NCI-H187 (cell line): Measurements from ENCODE around the gene ATP6AP2.
A peak's percentile ranks its signal among the peaks of the same experiment; 100 is the strongest.
"Not testable (repeated sequence)": the region's sequence is repeated elsewhere in the genome, so short reads cannot be mapped to it uniquely, and the experiment has no call there.

Experiments
- DNase-seq, 2 experiments: peaks; one replicate each; lab custom pipeline; 2025; lab: John Stamatoyannopoulos, UW

ATP6AP2 gene, protein sequence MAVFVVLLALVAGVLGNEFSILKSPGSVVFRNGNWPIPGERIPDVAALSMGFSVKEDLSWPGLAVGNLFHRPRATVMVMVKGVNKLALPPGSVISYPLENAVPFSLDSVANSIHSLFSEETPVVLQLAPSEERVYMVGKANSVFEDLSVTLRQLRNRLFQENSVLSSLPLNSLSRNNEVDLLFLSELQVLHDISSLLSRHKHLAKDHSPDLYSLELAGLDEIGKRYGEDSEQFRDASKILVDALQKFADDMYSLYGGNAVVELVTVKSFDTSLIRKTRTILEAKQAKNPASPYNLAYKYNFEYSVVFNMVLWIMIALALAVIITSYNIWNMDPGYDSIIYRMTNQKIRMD

DNA sequence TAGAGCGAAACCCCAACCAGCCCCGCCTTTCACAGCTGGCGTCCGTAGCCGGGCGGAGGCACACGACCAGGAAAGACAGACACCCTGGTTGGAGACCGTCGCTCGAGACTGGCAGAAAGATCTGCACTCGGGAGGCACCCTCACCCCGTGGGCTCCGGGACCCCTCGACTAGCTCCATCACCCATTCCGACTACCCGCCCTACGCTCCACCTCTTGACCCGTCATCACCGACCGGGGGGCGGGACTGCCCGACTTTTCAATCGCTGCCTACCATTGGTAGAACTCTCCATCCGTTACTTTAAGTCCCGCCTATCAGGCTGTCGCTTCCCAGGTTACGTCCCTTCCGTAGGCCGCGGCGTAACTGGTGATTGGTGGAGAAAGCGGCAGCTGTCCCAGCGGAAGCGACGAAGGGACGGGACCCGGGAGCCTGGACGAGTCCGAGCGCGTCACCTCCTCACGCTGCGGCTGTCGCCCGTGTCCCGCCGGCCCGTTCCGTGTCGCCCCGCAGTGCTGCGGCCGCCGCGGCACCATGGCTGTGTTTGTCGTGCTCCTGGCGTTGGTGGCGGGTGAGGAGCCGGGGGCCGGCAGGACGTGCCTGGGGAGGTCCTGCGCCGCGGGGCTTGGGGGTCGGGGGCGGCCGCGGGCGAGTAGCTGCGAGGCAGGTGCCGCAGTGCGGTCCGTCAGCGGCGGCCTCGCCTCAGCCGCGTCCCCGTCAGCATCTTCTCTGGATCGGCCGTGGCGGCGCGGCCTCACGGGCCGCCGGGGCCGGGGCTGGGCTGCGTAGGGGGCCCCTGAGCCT, at the start of gene ATP6AP2:
TSS of gene ATP6AP2 (plus strand) at position 434 of the 799 bp plus-strand sequence. CDS start at position 530, 96 bp downstream.
- DNase-seq, result peak; percentile 62 to 77

DNA sequence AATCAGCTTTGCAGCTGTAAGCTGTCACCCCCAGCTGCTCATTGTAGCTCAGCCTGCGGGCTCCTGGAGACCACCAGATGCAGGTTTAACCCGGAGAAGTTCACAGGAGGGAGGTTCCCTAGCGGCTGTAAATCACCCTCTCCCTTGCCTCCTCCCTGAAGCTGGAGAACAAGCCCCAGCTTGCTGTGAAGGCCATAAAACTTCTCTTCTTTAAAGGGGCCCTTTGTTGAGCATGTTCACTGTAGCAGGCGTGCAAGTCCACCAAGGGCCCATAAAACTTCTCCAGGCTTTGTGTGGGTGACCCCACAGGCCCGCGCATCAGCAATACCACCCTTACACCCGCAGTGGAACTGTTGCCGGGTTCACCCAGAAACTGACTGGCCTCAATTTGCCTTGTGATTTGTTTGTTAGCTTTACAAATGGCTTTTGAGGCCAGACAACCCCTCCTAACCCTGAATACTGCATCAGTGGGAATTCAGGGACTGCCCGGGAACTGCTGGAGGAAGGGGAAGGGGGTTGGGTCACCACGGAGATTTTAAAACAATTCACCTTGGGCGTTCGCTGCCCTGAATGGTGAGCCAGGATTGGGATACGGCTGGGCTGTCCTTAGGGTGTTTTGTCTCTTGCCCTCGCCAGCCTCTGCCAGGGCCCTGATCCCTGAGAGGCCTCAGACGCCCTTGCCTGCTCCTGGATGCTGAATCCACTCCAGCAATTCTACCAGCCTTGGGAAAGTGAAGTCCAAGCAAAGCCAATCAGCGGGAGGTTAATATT, 49.5 kb upstream of the ATP6AP2 start:
- no peak for DNase-seq

DNA sequence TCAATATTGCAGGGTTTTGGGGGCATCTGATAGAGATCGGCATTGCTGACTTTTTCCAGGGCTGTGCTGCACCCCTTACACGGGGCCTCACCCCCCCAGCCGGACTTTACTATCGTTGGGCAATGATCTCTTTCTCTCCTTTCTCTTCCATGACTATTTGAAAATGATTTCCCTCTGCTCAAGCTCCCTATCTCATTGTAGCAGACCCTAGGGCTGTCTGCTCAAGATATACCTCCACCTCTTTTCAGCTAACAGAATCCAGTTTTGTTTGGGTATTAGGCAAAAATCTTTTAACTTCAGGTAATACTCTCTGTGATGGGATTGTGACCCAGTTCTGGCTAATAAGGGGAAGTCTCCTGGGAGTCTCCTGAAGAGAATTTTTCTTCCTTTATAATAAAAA, 43.5 kb upstream of the ATP6AP2 start:
- DNase-seq, result no peak

DNA sequence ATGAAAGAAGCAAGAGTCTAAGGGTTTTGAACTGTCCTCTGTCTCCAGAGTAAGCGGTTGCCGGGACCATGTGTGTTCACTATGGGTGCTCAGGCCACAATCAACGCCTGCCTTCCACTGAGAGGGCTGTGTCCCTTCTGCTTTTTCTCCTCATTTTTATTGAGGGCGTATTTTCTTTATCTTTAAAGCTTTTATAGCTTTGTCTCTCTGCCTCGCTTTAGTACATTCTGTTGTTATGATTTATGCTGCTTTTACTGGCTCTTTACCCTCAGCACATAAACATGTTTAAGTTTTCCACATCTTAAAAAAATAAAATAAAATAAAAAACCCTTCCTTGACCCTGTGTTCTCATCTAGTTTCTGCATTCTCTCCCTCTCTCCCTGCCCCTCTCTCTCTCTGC, 42.4 kb upstream of the ATP6AP2 start:
- no peak for DNase-seq

DNA sequence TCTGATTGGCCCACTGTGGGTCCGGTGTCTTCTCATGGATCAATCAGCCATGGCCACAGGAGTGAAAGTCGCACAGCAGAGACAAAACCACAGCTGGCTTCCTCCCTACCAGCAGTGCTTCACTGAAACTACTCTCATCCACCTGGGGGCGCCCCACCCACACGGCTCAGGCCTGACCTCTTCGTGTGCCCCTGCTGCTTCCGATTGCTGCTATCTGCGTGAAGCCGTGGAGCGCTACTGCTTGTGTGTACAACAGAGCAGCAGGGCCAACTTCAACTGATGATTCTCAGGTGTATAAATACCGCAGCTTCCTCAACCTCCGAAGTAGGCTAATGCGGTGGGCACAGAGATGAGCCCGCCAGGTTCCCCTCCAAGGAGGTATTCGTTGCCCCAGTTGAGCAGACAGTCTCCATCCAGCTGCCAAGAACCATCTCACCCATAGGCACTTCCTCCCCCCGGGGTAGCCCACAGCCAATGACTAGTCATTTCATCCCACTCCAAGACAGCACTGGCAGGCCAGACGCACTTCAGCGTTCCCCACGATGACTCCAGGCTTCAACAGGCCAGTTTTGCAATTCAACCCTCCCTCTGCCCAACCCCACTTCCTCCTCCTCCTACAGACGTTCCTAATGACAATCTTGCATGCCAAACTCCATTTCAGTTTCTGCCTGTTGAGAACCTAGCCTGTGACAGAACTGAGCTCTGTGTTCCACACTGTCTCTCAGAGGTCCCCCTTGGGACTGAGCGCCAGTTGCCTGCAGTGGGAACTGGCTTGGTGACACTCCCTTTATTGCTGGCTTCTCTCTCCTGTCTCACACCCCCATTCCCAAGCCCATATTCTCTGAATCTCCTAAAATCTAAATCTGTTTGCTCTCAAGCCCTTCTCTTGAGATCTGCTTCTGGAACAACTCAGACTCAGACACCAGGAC, 41.3 kb upstream of the ATP6AP2 start:
- no peak for DNase-seq

DNA sequence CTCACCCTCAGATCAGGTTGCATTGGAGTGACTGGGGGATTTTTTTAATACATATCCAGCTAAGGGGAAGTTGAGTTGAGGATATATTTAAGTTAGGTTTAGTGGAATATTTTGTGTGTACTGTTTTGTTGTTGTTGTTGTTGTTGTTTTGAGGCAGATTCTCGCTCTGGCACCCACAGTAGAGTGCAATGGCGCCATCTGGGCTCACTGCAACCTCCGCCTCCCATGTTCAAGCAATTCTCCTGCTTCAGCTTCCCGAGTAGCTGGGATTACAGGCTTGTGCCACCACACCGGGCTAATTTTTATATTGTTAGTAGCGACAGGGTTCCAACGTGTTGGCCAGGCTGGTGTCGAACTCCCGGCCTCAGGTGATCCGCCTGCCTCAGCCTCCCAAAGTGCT, 38.6 kb upstream of the ATP6AP2 start:
- no peak for DNase-seq

DNA sequence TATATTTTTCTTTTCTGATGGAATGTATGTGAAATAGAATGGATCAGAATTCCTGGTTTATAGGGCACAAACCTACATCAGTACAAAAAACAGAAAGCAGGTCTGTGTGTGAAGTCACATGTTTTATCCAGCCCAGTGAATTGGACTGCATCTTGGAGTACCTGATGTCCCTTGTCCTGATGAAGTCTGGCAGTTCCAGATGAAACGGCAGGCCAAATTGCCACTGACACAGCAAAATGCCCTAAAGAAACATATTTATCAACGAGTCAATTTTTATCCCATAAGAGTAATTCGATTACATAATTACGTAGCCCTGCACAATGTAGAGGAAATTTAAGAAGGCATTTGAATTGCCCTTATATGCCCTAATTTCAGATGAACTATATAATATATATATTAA, 37.8 kb upstream of the ATP6AP2 start:
- DNase-seq, result no peak

DNA sequence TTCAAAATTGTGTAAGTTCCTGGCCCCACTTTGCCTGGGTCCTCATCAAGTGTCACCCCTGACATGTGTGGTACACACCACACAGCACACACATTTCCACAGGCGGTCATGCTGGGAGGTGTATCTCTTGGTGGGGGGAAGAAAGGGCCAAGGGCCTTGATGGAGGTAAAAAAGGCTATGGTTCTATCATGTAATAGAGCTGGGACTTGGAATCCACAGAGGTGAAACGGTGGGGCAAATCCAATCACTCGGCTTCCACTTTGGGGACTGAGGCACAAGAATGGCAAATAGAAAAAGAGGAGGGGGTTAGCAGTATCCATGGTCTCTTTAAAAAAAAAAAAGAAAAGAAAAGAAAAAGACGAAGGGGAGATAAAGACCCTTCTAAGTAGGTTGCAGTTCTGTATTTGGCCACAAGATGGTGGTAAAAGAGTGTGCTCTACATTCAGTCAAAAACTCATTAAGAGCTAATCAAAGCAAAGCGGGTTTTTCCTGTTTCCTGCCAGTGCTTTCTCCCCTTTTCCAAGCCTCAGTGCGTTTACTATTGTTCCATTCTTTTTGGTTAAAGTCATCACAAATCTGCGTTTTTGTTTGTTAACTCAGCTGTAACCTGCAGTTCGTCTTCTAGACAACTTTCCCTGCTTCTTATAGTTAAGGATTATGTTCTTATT, 37.0 kb upstream of the ATP6AP2 start:
- no peak for DNase-seq

DNA sequence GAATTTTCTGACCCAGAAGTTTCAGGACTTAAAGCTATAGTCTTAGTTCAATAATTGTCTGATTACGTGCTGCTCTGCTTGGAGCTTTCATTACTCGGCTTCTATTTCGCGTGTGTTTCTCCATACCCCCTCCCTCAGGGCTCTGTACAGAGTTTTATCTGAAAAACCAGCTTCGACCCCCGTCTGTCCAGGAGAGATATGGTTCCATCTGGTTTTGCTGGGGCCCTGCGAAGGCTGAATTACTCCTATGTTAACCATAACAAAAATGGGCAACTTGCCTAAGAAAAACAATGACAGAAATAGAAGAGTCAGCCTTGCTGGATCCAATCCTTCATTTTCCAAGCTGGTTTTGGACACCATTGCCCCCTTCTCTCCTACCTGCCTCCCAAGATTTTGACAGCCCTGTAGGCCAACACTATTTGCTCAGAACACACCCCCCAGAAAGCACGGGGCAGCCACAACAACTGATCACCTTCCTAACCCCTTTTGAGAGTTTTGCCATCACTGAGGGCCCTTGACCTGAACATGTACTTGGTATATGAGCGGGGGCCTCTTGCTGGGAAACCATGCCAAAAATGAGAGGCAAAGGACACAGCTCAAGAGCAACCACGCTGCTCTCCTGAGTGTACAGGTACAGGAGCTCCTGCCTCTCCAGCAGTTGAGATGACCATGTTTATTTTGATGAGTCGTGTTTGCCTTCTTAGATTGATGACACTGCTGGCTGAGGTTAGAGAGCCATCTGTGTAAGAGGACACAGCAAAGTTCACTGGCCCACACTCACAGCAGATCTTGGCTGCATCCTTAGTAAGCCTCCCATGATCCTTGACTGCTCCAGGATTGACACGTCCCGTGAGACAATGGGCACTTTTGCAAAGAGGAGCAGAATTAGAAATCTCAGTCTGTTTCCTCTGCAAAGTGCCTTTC, 36.2 kb upstream of the ATP6AP2 start:
- no peak for DNase-seq

DNA sequence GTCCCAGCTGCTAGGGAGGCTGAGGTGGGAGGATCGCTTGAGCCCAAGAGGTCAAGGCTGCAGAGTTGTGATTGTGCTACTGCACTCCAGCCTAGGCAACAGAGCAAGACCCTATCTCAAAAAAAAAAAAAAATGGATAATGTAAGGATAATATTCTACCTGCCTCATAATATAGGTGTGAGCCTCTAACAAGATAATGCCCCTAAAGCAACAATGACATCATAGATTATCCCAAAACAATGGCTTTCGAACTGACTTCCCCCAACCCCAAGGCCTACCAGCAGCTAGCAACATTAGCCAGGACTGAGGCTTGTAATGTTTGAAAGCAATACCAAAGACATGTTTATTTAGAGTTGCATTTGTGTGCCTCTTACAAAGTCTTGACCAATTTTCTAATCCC, 33.9 kb upstream of the ATP6AP2 start:
- no peak for DNase-seq

DNA sequence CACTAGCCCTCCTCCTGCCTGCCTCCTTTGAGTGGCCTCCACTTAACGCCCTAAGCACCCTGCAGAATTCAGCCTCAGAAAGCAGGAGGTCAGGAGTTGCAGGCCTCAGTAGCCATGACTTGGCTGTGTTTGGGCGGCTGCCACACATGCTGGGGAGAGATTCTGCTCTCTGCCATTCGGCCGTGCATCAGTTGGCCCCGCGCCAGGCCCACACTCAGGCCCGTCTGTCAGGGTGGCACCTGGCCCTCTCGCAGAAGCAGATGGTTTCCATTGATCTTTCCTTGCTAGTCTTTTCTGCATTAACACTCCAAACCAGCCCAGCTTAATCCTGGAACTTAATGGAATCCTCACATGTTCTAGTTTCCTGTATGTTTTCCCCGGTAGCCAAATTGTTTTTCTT, 30.7 kb upstream of the ATP6AP2 start:
- DNase-seq, result peak; percentile 35 to 43

DNA sequence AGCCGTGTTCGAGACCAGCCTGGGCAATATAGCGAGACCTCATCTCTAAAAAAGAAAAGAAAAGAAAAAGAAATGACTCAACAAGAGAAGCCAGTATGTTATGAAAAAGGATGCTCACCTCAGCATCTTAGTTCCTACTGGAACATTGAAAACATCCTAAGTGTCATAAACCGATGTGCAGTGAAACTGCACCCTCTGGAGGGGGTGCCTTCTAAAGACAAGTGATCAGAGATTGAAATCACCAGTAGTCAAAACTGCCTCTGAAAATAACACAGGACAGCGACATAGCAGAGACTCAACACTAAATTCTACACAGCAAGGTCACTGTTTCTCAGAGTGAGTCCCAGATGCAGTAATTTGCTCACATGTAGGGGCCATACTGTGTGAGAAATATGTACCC, 28.0 kb upstream of the ATP6AP2 start:
- DNase-seq, result no peak

DNA sequence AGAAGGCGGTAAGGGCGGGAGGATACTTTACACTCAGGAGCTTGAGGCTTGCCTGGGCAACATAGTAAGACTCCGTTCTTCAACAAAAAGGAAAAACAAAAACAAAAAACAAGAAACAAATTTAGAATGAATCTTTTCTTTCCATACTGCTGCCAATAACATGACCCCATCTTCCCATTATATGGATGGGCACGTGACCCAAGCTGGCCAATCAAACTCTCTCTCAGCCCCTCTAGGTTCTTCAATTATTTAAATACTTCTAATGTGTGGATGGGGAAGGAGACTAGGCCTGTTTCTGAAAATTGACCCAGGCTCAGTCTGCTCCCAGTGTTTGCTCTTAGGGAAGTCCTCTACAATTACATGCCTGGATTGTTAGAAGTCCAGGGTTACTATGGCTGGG, 22.2 kb upstream of the ATP6AP2 start:
- DNase-seq, result no peak

DNA sequence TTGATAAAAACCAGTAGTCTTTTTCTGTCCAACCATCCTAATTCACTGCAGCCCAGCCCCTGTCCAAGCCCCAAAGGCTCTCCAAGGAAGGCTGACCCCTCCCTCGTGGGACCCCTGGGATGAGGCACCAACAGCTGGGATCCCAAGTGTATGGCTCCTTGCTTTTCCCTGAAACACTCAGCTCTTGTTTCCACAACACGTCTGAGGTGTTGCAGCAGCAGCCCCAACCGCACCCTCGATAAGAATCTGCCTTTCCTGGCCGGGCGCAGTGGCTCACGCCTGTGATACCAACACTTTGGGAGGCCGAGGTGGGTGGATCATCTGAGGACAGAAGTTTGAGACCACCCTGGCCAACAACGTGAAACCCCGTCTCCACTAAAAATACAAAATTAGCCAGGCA, 17.0 kb upstream of the ATP6AP2 start:
- DNase-seq, result no peak

DNA sequence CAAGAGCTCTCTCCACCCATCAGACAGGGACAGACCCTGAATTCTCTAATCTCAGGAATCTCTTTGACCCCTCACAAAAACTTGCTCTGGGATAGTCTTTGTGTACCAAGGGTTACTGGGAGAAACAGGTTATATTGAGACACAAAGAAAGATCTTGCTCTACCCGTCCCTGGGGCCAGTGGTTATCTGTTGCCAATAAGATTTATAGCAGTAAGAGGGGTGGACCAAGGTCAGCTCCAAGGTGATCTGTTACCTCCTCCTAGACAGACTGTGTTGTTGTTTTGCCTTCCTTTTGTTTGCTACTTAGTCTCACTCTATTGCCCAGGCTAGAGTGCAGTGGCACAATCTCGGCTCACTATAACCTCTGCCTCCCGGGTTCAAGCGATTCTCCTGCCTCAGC, 16.3 kb upstream of the ATP6AP2 start:
- DNase-seq, result no peak

DNA sequence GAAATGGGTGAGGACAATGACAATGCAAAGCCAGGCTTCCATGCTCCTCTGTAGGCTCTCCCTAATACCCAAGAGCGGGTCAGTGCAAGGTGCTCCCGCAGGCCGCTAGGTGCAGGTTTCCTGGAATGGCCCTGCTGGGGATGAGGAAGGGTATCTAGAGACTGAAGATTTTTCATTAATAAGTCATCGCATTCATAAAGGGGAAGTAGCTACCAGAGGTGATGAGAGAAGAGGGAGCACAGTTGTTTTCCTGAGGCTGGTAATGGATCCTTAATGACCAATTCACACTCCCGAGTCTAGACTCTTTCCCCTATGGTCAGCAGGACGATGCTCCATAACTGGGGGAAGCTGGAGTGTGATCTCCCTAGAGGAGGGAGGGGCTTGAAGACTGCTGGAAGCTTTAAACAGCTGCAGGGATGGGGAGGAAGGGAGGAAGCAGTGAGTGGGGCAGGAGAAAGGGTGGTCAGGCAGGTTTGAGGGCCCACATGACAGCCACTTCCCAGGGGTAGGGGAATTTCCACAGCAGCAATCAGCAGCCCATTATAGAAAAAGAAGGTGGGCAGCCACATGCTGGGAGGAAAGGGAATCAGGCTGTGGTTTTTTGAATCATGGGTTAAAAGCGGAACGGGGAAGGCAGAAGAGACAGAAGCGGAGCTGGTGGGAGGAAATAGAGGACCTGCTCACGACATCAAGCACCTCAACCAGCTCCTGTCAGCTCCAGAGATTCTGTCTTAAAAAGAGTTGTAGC, 10.2 kb upstream of the ATP6AP2 start:
- DNase-seq, result no peak

DNA sequence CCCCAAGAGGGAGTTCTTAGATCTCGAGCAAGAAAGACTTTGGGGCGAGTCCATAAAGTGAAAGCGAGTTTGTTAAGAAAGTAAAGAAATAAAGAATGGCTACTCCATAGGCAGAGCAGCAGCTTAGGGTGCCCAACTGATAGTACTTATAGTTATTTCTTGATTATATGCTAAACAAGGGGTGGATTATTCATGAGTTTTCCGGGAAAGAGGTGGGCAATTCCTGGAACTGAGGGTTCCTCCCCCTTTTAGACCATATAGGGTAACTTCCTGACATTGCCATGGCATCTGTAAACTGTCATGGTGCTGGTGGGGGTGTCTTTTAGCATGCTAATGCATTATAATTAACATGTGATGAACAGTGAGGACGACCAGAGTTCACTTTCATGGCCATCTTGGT, 9.6 kb upstream of the ATP6AP2 start:
- DNase-seq, result not testable (repeated sequence)

DNA sequence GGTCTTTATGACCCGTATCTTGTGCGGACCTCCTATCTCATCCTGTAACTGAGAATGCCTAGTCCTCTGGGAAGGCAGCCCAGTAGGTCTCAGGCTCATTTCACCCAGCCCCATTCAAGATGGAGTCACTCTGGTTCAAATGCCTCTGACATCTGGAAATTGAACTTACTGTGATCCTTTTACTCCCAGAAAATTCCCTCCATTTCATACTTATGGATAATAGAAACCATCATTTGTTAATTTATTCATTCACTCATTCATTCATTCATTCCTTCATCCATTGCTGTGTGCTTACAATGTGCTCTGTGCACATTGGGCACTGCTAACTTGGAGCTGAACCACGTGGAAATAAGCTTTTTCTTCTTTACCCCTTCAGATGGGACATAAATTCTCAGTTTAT, 9.2 kb upstream of the ATP6AP2 start:
- DNase-seq, result no peak

DNA sequence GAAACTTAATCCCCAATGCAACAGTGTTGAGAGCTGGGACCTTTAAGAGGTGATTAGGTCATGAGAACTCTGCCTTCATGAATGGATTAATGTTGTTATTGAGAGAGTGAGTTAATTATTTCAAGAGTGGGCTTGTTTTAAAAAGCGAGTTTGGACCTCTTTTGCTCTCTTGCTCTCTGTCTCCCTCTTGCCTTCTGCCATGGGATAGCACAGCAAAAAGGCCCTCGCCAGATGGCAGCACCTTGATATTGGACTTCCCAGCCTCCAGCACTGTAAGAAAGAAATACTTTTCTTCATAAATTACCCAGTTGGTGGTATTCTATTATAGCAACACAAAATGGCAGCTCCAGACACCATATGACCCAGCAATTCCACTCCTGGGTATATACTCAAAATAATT, 7.0 kb upstream of the ATP6AP2 start:
- DNase-seq, result no peak
